ENCODE data around the gene ANGPTL4. TPM values are rescaled to one million over a fixed set of nuclear protein-coding genes. Genes with fewer than 3 reads are reported as not detected.
"Not testable (repeated sequence)": the region's sequence is repeated elsewhere in the genome, so short reads cannot be mapped to it uniquely, and the experiment has no call there.

ANGPTL4 gene
- total and polyA plus RNA-seq, 5 experiments from 2014 or later = 0.23 TPM; not detected in 4

DNA sequence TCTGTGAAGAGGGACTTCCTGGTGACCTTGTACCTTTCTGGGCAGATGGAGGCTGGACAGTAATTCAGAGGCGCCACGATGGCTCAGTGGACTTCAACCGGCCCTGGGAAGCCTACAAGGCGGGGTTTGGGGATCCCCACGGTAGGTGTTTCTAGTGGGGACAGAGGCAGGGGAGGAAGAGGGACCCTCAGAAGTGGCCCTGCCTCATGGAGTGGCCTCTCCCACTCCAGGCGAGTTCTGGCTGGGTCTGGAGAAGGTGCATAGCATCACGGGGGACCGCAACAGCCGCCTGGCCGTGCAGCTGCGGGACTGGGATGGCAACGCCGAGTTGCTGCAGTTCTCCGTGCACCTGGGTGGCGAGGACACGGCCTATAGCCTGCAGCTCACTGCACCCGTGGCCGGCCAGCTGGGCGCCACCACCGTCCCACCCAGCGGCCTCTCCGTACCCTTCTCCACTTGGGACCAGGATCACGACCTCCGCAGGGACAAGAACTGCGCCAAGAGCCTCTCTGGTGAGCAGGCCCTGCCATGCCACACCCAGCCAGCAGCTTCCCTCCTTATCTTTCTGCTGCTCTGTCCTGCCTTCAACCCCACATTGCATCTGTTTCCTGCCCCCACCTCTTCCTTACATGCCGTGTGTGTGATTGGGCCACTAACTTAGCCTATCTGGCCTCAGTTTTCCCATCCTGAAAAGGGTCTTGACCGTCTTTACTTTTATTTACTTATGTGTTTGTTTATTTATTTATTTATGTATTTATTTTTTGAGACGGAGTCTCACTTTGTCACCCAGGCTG, 7.3 kb downstream of the ANGPTL4 start:
- H3K36me3 Mint-ChIP-seq = peaks cover 0 to 3% (median 0%) of the 10 kb centered on the region in 3 donors
- H3K27ac Mint-ChIP-seq = no peak overlapping the region
- DNase-seq (no peak), ATAC-seq (no peak)
- H3K4me1 Mint-ChIP-seq = peaks cover 0 to 6% (median 2%) of the 10 kb centered on the region in 4 donors
- no peaks in the 10 kb centered on the region for H3K9me3 Mint-ChIP-seq
- POLR2A ChIA-PET = interaction anchor here (0.8 kb wide), 1 partner anchor 332 kb away, joined by 3 read pairs; no protein-coding TSS in a partner anchor
- H3K4me3 Mint-ChIP-seq = no peak overlapping the region
- peaks cover 4 to 27% (median 24%) of the 10 kb centered on the region in 5 donors for H3K27me3 Mint-ChIP-seq

GRCh38 chr19:8373867-8374813, 10.2 kb downstream of the ANGPTL4 start:
- H3K4me3 Mint-ChIP-seq = no peak overlapping the region
- POLR2A ChIA-PET = no interaction called here
- no peaks in the 10 kb centered on the region for H3K27me3 Mint-ChIP-seq
- H3K4me1 Mint-ChIP-seq = peaks cover 5 to 13% (median 7%) of the 10 kb centered on the region in 4 donors
- ATAC-seq (no peak), DNase-seq (no peak)
- no peaks in the 10 kb centered on the region for H3K9me3 Mint-ChIP-seq
- no peak overlapping the region for H3K27ac Mint-ChIP-seq
- H3K36me3 Mint-ChIP-seq = peaks cover 0 to 4% (median 3%) of the 10 kb centered on the region in 3 donors

- H3K4me1 Mint-ChIP-seq = peaks cover 7 to 13% (median 7%) of the 10 kb centered on the region in 4 donors
- ATAC-seq, H3K27ac Mint-ChIP-seq, H3K4me3 Mint-ChIP-seq, H3K36me3 Mint-ChIP-seq, H3K27me3 Mint-ChIP-seq, H3K9me3 Mint-ChIP-seq, DNase-seq, POLR2A ChIA-PET: not testable (repeated sequence)
Observed at GRCh38 chr19:8375766-8376165, 11.8 kb downstream of the ANGPTL4 start.

- H3K4me1 Mint-ChIP-seq = peaks cover 7 to 13% (median 7%) of the 10 kb centered on the region in 4 donors
- H3K36me3 Mint-ChIP-seq, H3K9me3 Mint-ChIP-seq, DNase-seq, ATAC-seq, H3K4me3 Mint-ChIP-seq, H3K27me3 Mint-ChIP-seq: not testable (repeated sequence)
- peak overlapping the region in 1 of 10 donors; percentile 21 for H3K27ac Mint-ChIP-seq
- POLR2A ChIA-PET = interaction anchor here (1.5 kb wide), 1 partner anchor 70 kb away, joined by 3 read pairs; no protein-coding TSS in a partner anchor
Observed at GRCh38 chr19:8376373-8376974, 12.5 kb downstream of the ANGPTL4 start.

GRCh38 chr19:8377598-8377997, 13.6 kb downstream of the ANGPTL4 start:
- Mint-ChIP-seq H3K4me1 (peaks cover 7 to 13% (median 7%) of the 10 kb centered on the region in 4 donors), H3K4me3 (no peak overlapping the region), H3K36me3 (peaks cover 0 to 9% (median 3%) of the 10 kb centered on the region in 3 donors), H3K9me3 (peaks cover 0 to 2% (median 0%) of the 10 kb centered on the region in 9 donors), H3K27me3 (no peaks in the 10 kb centered on the region), H3K27ac (peak overlapping the region in 1 of 10 donors; percentile 20)
- POLR2A ChIA-PET = interaction anchor here (0.7 to 1.5 kb wide), 2 partner anchors 48 to 69 kb away, joined by 3 to 4 read pairs; no protein-coding TSS in a partner anchor
- DNase-seq = no peak
- no peak for ATAC-seq

DNA sequence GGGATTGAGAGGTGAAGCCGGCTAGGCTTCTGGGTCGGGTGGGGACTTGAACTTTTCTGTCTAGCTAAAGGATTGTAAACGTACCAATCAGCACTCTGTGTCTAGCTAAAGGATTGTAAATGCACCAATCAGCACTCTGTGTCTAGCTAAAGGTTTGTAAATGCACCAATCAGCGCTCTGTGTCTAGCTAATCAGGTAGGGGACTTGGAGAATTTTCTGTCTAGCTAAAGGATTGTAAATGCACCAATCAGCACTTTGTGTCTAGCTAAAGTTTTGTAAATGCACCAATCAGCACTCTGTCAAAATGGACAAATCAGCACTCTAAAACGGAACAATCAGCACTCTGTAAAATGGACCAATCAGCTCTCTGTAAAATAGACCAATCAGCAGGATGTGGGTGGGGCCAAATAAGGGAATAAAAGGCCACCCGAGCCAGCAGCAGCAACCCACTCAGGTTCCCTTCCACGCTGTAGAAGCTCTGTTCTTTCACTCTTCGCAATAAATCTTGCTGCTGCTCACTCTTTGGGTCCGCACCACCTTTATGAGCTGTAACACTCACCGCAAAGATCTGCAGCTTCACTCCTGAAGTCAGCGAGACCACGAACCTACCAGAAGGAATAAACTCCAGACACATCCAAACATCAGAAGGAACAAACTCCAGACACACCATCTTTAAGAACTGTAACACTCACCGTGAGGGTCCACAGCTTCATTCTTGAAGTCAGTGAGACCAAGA, 15.4 kb downstream of the ANGPTL4 start:
- H3K36me3 Mint-ChIP-seq, DNase-seq, H3K27ac Mint-ChIP-seq, H3K27me3 Mint-ChIP-seq, H3K4me3 Mint-ChIP-seq, H3K9me3 Mint-ChIP-seq, ATAC-seq: not testable (repeated sequence)
- POLR2A ChIA-PET = interaction anchor here (0.9 to 1.0 kb wide), 2 partner anchors 11 to 65 kb away, joined by 4 to 5 read pairs; partner anchors contain the start of gene RAB11B
- peaks cover 6 to 11% (median 7%) of the 10 kb centered on the region in 4 donors for H3K4me1 Mint-ChIP-seq

DNA sequence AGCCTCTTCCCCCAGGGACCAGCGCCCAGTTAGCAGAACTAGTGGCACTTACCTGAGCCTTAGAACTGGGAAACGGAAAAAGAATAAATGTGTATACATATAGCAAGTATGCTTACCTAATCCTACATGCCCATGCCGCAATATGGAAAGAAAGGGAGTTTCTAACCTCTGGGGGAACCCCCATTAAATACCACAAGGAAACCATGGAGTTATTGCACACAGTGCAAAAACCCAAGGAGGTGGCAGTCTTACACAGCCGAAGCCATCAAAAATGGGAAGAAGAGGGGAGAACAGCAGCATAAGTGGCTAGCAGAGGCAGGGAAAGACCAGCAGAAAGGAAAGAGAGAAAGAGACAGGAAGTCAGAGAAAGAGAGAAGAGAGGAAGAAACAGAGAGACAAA, 20.6 kb downstream of the ANGPTL4 start:
- H3K4me3 Mint-ChIP-seq, H3K36me3 Mint-ChIP-seq, DNase-seq, POLR2A ChIA-PET, H3K27me3 Mint-ChIP-seq, ATAC-seq, H3K4me1 Mint-ChIP-seq, H3K9me3 Mint-ChIP-seq: not testable (repeated sequence)
- H3K27ac Mint-ChIP-seq = peak overlapping the region in 1 of 10 donors; percentile 88

DNA sequence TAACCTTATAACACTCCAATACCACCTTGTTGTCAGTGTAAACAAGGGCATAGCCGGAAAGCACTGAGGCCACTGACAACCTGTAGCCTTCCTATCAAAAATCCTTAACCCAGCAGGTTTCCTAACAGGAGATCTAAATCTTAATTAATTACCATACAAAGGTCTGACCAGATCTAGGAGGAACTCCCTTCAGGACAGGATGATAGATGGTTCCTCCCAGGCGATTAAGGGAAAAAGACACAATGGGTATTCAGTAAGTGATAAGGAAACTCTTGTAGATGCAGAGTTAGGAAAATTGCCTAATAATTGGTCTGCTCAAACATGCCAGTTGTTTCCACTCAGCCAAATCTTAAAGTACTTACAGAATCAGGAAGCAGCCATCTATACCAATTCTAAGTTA, 21.1 kb downstream of the ANGPTL4 start:
- H3K27ac Mint-ChIP-seq = peak overlapping the region in 1 of 10 donors; percentile 11
- H3K27me3 Mint-ChIP-seq, DNase-seq, H3K9me3 Mint-ChIP-seq, H3K4me3 Mint-ChIP-seq, POLR2A ChIA-PET, H3K4me1 Mint-ChIP-seq, H3K36me3 Mint-ChIP-seq, ATAC-seq: not testable (repeated sequence)

- H3K27ac Mint-ChIP-seq = peak overlapping the region in 1 of 10 donors; percentile 11
- H3K4me3 Mint-ChIP-seq, H3K36me3 Mint-ChIP-seq, DNase-seq, H3K4me1 Mint-ChIP-seq, POLR2A ChIA-PET, H3K27me3 Mint-ChIP-seq, H3K9me3 Mint-ChIP-seq, ATAC-seq: not testable (repeated sequence)
Observed at GRCh38 chr19:8385566-8385965, 21.6 kb downstream of the ANGPTL4 start.

DNA sequence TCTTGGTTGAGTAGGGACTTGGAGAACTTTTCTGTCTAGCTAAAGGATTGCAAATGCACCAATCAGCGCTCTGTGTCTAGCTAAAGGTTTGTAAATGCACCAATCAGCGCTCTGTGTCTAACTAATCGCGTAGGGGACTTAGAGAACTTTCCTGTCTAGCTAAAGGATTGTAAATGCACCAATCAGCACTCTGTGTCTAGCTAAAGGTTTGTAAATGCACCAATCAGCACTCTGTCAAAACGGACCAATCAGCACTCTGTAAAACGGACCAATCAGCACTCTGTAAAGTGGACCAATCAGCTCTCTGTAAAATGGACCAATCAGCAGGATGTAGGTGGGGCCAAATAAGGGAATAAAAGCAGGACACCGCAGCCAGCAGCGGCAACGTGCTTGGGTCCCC, 22.5 kb downstream of the ANGPTL4 start:
- H3K27ac Mint-ChIP-seq, ATAC-seq, H3K4me3 Mint-ChIP-seq, DNase-seq, POLR2A ChIA-PET, H3K27me3 Mint-ChIP-seq, H3K36me3 Mint-ChIP-seq, H3K9me3 Mint-ChIP-seq: not testable (repeated sequence)
- peaks cover 3 to 17% (median 11%) of the 10 kb centered on the region in 4 donors for H3K4me1 Mint-ChIP-seq

DNA sequence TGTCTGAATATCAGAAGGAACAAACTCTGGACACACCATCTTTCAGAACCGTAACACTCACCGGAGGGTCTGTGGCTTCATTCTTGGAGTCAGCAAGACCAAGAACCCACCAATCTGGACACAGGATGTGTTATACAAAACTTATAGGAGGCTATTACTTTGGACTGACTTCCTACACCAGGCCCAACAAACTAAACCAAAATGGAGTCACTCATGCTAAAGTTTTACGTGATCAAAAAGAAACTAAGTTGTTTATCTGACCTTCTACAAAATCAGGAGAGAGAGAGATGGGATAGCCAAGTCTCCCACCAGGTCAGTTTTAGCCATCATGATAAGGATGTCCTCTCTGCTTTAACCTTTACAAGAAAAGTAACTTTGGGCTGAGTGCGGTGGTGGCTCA, 23.0 kb downstream of the ANGPTL4 start:
- Mint-ChIP-seq H3K27me3 (no peaks in the 10 kb centered on the region), H3K9me3 (peaks cover 0 to 4% (median 0%) of the 10 kb centered on the region in 9 donors), H3K4me1 (peaks cover 6 to 23% (median 16%) of the 10 kb centered on the region in 4 donors), H3K4me3 (no peak overlapping the region), H3K27ac (peak overlapping the region in 1 of 10 donors; percentile 46), H3K36me3 (peaks cover 0 to 7% (median 0%) of the 10 kb centered on the region in 3 donors)
- POLR2A ChIA-PET = interaction anchor here (0.6 kb wide), 1 partner anchor 69 kb away, joined by 7 read pairs; no protein-coding TSS in a partner anchor
- ATAC-seq (no peak), DNase-seq (no peak)

Data from naive thymus-derived CD8-positive, alpha-beta T cell (primary cell).